Mucosa of descending colon (tissue), 3 donors: ENCODE results near the gene TAF6L. TPM values are rescaled to one million over a fixed set of nuclear protein-coding genes. Genes with fewer than 3 reads are reported as not detected.
"Not testable (repeated sequence)": the region's sequence is repeated elsewhere in the genome, so short reads cannot be mapped to it uniquely, and the experiment has no call there.

Source experiments
- ATAC-seq: fragments of 200-7000 bp; cut with Tn5 transposase; one replicate; pipeline ENCODE4 v1.9.1; 2020; ENCODE audit warnings: mild to moderate bottlenecking, moderate library complexity
- DNase-seq, 3 donors: peaks; one replicate each; pipeline ENCODE4 v3.0.0-alpha.2; 2020
- H3K36me3 ChIP-seq: fragments of 200-600 bp; one replicate; pipeline ENCODE4 v1.8.0; 2021; ENCODE audit warnings: low read depth, mild to moderate bottlenecking
- H3K4me1 ChIP-seq: fragments of 200-600 bp; one replicate; pipeline ENCODE4 v1.8.0; 2021; ENCODE audit warnings: low read depth, mild to moderate bottlenecking
- H3K4me3 ChIP-seq: fragments of 200-600 bp; one replicate; pipeline ENCODE4 v1.8.0; 2021; ENCODE audit warnings: mild to moderate bottlenecking
- H3K9me3 ChIP-seq: fragments of 200-600 bp; one replicate; pipeline ENCODE4 v1.8.0; 2021; ENCODE audit warnings: mild to moderate bottlenecking
- CTCF ChIP-seq: fragments of 200-600 bp; IDR thresholded peaks from one replicate; pipeline ENCODE4 v1.8.0; 2022; ENCODE audit warnings: antibody characterized with exemption, mild to moderate bottlenecking
- intact Hi-C, 2 donors: fragments of 100-400 bp; cut with DNase I in 1 of 2; cut with micrococcal nuclease in 1 of 2; formaldehyde crosslinking; loops; one replicate each; pipeline versions ENCODE4 v1.11.0 to v1.11.1; 2022; cut with DNase I, micrococcal nuclease
- total RNA-seq, 3 donors: library from RNA; stranded (reverse); fragmentation: NEBNext Ultra II Directional in 2 of 3; extraction: Animal tissue kit (Norgen Biotek cat#: 25700) in 2 of 3; gene quantifications; one replicate each; pipeline versions ENCODE4 v1.2.1 to v1.2.4, GENCODE V29; 2021 to 2023
- donor health status: DM: no; HTN: no; CAD: no; lungs with moderate emphysema.
- donor health status: DM: no; HTN: no; CAD: no.
- donor health status: DM: no; HTN: yes; CAD: no.

Gene TAF6L
- total RNA-seq, 3 donors from 2014 or later = 17.0 to 23.5 (median 17.1) TPM

- Histone ChIP-seq H3K4me1 (peaks cover 13% of the 10 kb centered on the region), H3K36me3 (no peaks in the 10 kb centered on the region), H3K4me3 (peak within 1 kb of the TSS; percentile 16), H3K9me3 (no peaks in the 10 kb centered on the region)
- peak; percentile 97 to 98 (median 97) for DNase-seq
- intact Hi-C loops = no loop called here
- ATAC-seq = peak; percentile 96
- no peak for TF ChIP-seq CTCF
Measured at GRCh38 chr11:62753736-62754603, 17.2 kb upstream of the TAF6L start, which contains the start of gene ZBTB3. TSS of gene ZBTB3 (minus strand) at chr11:62754160. CDS start at chr11:62753664, 496 bp downstream.

GRCh38 chr11:62755086-62755615 lies 16.0 kb upstream of the TAF6L start:
- no peaks in the 10 kb centered on the region for H3K36me3 ChIP-seq
- intact Hi-C loops = no loop called here
- ATAC-seq (no peak), DNase-seq (no peak)
- H3K4me1 ChIP-seq = peaks cover 13% of the 10 kb centered on the region
- no peak overlapping the region for H3K4me3 ChIP-seq
- no peak for TF ChIP-seq CTCF
- H3K9me3 ChIP-seq = no peaks in the 10 kb centered on the region

- H3K9me3 ChIP-seq = no peaks in the 10 kb centered on the region
Measured at GRCh38 chr11:62757846-62758788, 13.1 kb upstream of the TAF6L start.

GRCh38 chr11:62760867-62761227 lies 10.3 kb upstream of the TAF6L start:
- Histone ChIP-seq H3K4me3 (peak overlapping the region; percentile 27), H3K4me1 (peaks cover 11% of the 10 kb centered on the region)
- intact Hi-C loops, H3K9me3 ChIP-seq, H3K36me3 ChIP-seq, ATAC-seq: not testable (repeated sequence)
- peak; percentile 21 to 58 (median 49) for DNase-seq

More at GRCh38 chr11:62757846-62758788, 13.1 kb upstream of the TAF6L start:
- TF ChIP-seq CTCF = no peak
- Histone ChIP-seq H3K4me1 (peaks cover 18% of the 10 kb centered on the region), H3K36me3 (no peaks in the 10 kb centered on the region), H3K4me3 (no peak overlapping the region)
- intact Hi-C loops = no loop called here
- no peak for DNase-seq
- ATAC-seq = no peak

GRCh38 chr11:62770778-62771143 lies 435 bp upstream of the TAF6L start:
- no peak for TF ChIP-seq CTCF
- Histone ChIP-seq H3K36me3 (no peaks in the 10 kb centered on the region), H3K9me3 (no peaks in the 10 kb centered on the region), H3K4me1 (peaks cover 7% of the 10 kb centered on the region), H3K4me3 (peak overlapping the region; percentile 36)
- intact Hi-C loops = no loop called here
- DNase-seq = peak; percentile 38 to 52 (median 51)
- ATAC-seq = peak; percentile 11
